T-helper 1 cell treated with Interleukin-12 subunit alpha and Interleukin-12 subunit beta and Interleukin-4 antibody, amounts not matched to agents 30 μg/mL and 1 μg/mL, for 36 hours (primary cell): ENCODE results near the gene ANO10.
"Not testable (repeated sequence)": the region's sequence is repeated elsewhere in the genome, so short reads cannot be mapped to it uniquely, and the experiment has no call there.

Experiments used
- H3K27ac Mint-ChIP-seq: one replicate; pipeline ENCODE4 v1.8.0; 2021; ENCODE audit warnings: mild to moderate bottlenecking, mixed read lengths
- H3K27me3 Mint-ChIP-seq: one replicate; pipeline ENCODE4 v1.8.0; 2021; ENCODE audit warnings: low read depth, mixed read lengths
- H3K36me3 Mint-ChIP-seq: one replicate; pipeline ENCODE4 v1.8.0; 2021; ENCODE audit warnings: low read depth, mixed read lengths
- H3K4me1 Mint-ChIP-seq: one replicate; pipeline ENCODE4 v1.8.0; 2021; ENCODE audit warnings: low read depth, mixed read lengths
- H3K4me3 Mint-ChIP-seq: one replicate; pipeline ENCODE4 v1.8.0; 2021; ENCODE audit warnings: mild to moderate bottlenecking, moderate library complexity, mixed read lengths
- H3K9me3 Mint-ChIP-seq: one replicate; pipeline ENCODE4 v1.8.0; 2021; ENCODE audit warnings: mixed read lengths

The ANO10 gene

GRCh38 chr3:43526956-43527355, 94.9 kb downstream of the ANO10 start:
- Mint-ChIP-seq H3K36me3 (peaks cover 4% of the 10 kb centered on the region), H3K9me3 (peaks cover 8% of the 10 kb centered on the region), H3K27ac (no peak overlapping the region), H3K4me3 (no peak overlapping the region), H3K4me1 (no peaks in the 10 kb centered on the region), H3K27me3 (peaks cover 4% of the 10 kb centered on the region)

- Mint-ChIP-seq H3K4me3 (no peak overlapping the region), H3K4me1 (no peaks in the 10 kb centered on the region), H3K27me3 (peaks cover 4% of the 10 kb centered on the region), H3K9me3 (peaks cover 8% of the 10 kb centered on the region), H3K36me3 (peaks cover 4% of the 10 kb centered on the region), H3K27ac (no peak overlapping the region)
These were observed 95.7 kb downstream of the ANO10 start for GRCh38 chr3:43525941-43526607.

- Mint-ChIP-seq H3K4me3 (no peak overlapping the region), H3K4me1 (no peaks in the 10 kb centered on the region), H3K9me3 (peaks cover 8% of the 10 kb centered on the region), H3K36me3 (peaks cover 4% of the 10 kb centered on the region), H3K27me3 (peaks cover 4% of the 10 kb centered on the region), H3K27ac (no peak overlapping the region)
These were observed 96.4 kb downstream of the ANO10 start for GRCh38 chr3:43525386-43525785.

GRCh38 chr3:43523454-43524053, 98.3 kb downstream of the ANO10 start:
- no peak overlapping the region for H3K27ac Mint-ChIP-seq
- no peaks in the 10 kb centered on the region for H3K4me1 Mint-ChIP-seq
- no peak overlapping the region for H3K4me3 Mint-ChIP-seq
- peaks cover 14% of the 10 kb centered on the region for H3K36me3 Mint-ChIP-seq
- H3K27me3 Mint-ChIP-seq = peaks cover 4% of the 10 kb centered on the region
- H3K9me3 Mint-ChIP-seq = peaks cover 25% of the 10 kb centered on the region

GRCh38 chr3:43522727-43523362, 99.0 kb downstream of the ANO10 start:
- Mint-ChIP-seq H3K9me3 (peaks cover 25% of the 10 kb centered on the region), H3K4me1 (no peaks in the 10 kb centered on the region), H3K36me3 (peaks cover 14% of the 10 kb centered on the region), H3K4me3 (no peak overlapping the region), H3K27ac (no peak overlapping the region), H3K27me3 (no peaks in the 10 kb centered on the region)

GRCh38 chr3:43521941-43522340, 99.9 kb downstream of the ANO10 start:
- Mint-ChIP-seq H3K9me3 (peaks cover 26% of the 10 kb centered on the region), H3K27me3 (no peaks in the 10 kb centered on the region), H3K4me1 (no peaks in the 10 kb centered on the region), H3K4me3 (no peak overlapping the region), H3K27ac (no peak overlapping the region), H3K36me3 (peaks cover 9% of the 10 kb centered on the region)

- H3K9me3 Mint-ChIP-seq = peaks cover 34% of the 10 kb centered on the region
- H3K27ac Mint-ChIP-seq, H3K4me1 Mint-ChIP-seq, H3K36me3 Mint-ChIP-seq, H3K4me3 Mint-ChIP-seq, H3K27me3 Mint-ChIP-seq: not testable (repeated sequence)
These were observed 103.3 kb downstream of the ANO10 start for GRCh38 chr3:43518515-43518914.

- no peaks in the 10 kb centered on the region for H3K27me3 Mint-ChIP-seq
- H3K9me3 Mint-ChIP-seq = peaks cover 34% of the 10 kb centered on the region
- no peak overlapping the region for H3K4me3 Mint-ChIP-seq
- H3K36me3 Mint-ChIP-seq = peaks cover 9% of the 10 kb centered on the region
- H3K4me1 Mint-ChIP-seq = peaks cover 1% of the 10 kb centered on the region
- H3K27ac Mint-ChIP-seq = no peak overlapping the region
These were observed 105.7 kb downstream of the ANO10 start for GRCh38 chr3:43515970-43516635.

- peaks cover 1% of the 10 kb centered on the region for H3K4me1 Mint-ChIP-seq
- no peak overlapping the region for H3K4me3 Mint-ChIP-seq
- no peaks in the 10 kb centered on the region for H3K27me3 Mint-ChIP-seq
- peaks cover 34% of the 10 kb centered on the region for H3K9me3 Mint-ChIP-seq
- H3K27ac Mint-ChIP-seq = no peak overlapping the region
- H3K36me3 Mint-ChIP-seq = peaks cover 9% of the 10 kb centered on the region
These were observed 106.4 kb downstream of the ANO10 start for GRCh38 chr3:43515208-43515917.

- H3K36me3 Mint-ChIP-seq = no peaks in the 10 kb centered on the region
- no peak overlapping the region for H3K4me3 Mint-ChIP-seq
- H3K9me3 Mint-ChIP-seq = peaks cover 13% of the 10 kb centered on the region
- no peaks in the 10 kb centered on the region for H3K27me3 Mint-ChIP-seq
- H3K27ac Mint-ChIP-seq = no peak overlapping the region
- peaks cover 1% of the 10 kb centered on the region for H3K4me1 Mint-ChIP-seq
These were observed 108.9 kb downstream of the ANO10 start for GRCh38 chr3:43512754-43513404.

GRCh38 chr3:43506644-43507043, 115.2 kb downstream of the ANO10 start:
- Mint-ChIP-seq H3K27me3 (no peaks in the 10 kb centered on the region), H3K27ac (no peak overlapping the region), H3K36me3 (peaks cover 2% of the 10 kb centered on the region), H3K9me3 (no peaks in the 10 kb centered on the region), H3K4me3 (no peak overlapping the region), H3K4me1 (peaks cover 10% of the 10 kb centered on the region)

- H3K36me3 Mint-ChIP-seq = peaks cover 2% of the 10 kb centered on the region
- H3K27ac Mint-ChIP-seq = no peak overlapping the region
- H3K4me3 Mint-ChIP-seq = no peak overlapping the region
- no peaks in the 10 kb centered on the region for H3K9me3 Mint-ChIP-seq
- H3K27me3 Mint-ChIP-seq = no peaks in the 10 kb centered on the region
- H3K4me1 Mint-ChIP-seq = peaks cover 10% of the 10 kb centered on the region
These were observed 116.5 kb downstream of the ANO10 start for GRCh38 chr3:43505351-43505750.

- Mint-ChIP-seq H3K36me3 (peaks cover 4% of the 10 kb centered on the region), H3K4me1 (peaks cover 17% of the 10 kb centered on the region), H3K27ac (no peak overlapping the region), H3K27me3 (peaks cover 7% of the 10 kb centered on the region), H3K9me3 (no peaks in the 10 kb centered on the region), H3K4me3 (no peak overlapping the region)
These were observed 118.6 kb downstream of the ANO10 start for GRCh38 chr3:43503067-43503728.
